Measurements from ENCODE around the gene XYLT1. TPM values are rescaled to one million over a fixed set of nuclear protein-coding genes. Genes with fewer than 3 reads are reported as not detected.

Gene XYLT1
- total RNA-seq, 1 experiment from 2014 or later, result under 0.01 TPM

- no peaks in the 10 kb centered on the region for H3K9me3 ChIP-seq (replicated peaks)
- H3K4me1 ChIP-seq, result no peaks in the 10 kb centered on the region
- DNase-seq, result no peak
- no peak overlapping the region for H3K27ac ChIP-seq
- no peak overlapping the region for H3K4me3 ChIP-seq
- no peaks in the 10 kb centered on the region for H3K36me3 ChIP-seq
- no peaks in the 10 kb centered on the region for H3K27me3 ChIP-seq
These were observed 393.8 kb downstream of the XYLT1 start for GRCh38 chr16:17076818-17077498.

- H3K4me3 ChIP-seq, result no peak overlapping the region
These were observed 394.5 kb downstream of the XYLT1 start for GRCh38 chr16:17076092-17076754.

DNA sequence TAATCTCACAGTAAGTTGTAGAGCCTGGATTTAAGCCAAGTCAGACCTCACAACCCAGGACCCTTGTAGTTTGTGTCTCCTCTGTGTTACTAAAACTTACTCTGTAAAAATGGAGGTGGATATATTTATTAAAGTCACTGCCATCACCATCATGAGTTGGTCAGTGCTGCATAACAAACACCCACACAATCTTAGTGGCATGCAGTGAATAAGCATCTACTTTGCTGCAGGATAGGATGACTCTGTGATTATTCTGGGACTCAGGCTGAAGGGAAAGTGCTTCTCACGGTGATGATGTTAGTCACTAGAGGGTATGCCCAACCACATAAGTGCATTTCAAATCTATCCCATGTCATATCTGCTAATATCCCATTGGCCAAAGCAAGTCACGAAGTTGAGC, 398.7 kb downstream of the XYLT1 start:
- DNase-seq, result no peak
- H3K27me3 ChIP-seq, result no peaks in the 10 kb centered on the region
- H3K4me3 ChIP-seq, result no peak overlapping the region
- no peak overlapping the region for H3K27ac ChIP-seq
- no peaks in the 10 kb centered on the region for H3K36me3 ChIP-seq
- H3K4me1 ChIP-seq, result no peaks in the 10 kb centered on the region
- H3K9me3 ChIP-seq (replicated peaks), result no peaks in the 10 kb centered on the region

More at GRCh38 chr16:17076092-17076754, 394.5 kb downstream of the XYLT1 start:
- no peak for DNase-seq
- no peaks in the 10 kb centered on the region for H3K9me3 ChIP-seq (replicated peaks)
- no peak overlapping the region for H3K27ac ChIP-seq
- no peaks in the 10 kb centered on the region for H3K27me3 ChIP-seq
- H3K4me1 ChIP-seq, result no peaks in the 10 kb centered on the region
- H3K36me3 ChIP-seq, result no peaks in the 10 kb centered on the region

DNA sequence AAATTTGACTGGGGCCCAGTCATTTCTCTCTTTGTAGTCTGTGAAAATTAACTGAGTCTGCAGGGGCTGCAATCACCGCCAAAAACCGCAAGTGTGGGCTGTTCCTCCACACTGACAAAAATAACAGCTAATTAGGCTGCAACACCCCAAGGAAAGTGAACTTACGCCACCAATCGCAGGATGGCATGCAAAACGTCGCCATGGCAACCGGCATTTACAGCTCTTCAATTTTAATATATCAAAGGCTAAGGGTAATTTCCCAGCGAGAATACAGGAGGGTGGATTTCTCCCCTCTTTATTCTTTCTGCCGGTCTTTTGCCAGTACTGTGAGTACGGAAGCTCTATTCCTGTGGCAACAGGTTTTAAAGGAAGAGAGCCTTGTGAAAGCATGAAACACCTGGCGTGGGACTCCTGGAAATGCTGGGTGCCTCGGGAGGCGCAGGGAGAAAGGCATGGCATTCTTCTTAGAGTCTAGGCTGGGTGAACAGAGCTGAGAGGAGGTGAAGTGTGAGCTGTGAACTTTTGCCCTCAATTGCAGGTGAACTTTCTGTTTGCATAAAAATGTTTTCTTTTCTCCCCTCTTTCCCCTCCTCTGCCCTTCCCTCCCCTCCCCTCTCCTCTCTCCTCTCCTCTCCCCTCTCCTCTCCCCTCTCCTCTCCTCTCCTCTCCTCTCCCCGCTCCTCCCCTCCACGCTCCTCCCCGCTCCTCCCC, 399.7 kb downstream of the XYLT1 start:
- H3K4me1 ChIP-seq, result no peaks in the 10 kb centered on the region
- H3K27ac ChIP-seq, result no peak overlapping the region
- no peak overlapping the region for H3K4me3 ChIP-seq
- DNase-seq, result peak in 1 of 2 experiments; percentile 1
- no peaks in the 10 kb centered on the region for H3K36me3 ChIP-seq
- no peaks in the 10 kb centered on the region for H3K9me3 ChIP-seq (replicated peaks)
- H3K27me3 ChIP-seq, result no peaks in the 10 kb centered on the region

DNA sequence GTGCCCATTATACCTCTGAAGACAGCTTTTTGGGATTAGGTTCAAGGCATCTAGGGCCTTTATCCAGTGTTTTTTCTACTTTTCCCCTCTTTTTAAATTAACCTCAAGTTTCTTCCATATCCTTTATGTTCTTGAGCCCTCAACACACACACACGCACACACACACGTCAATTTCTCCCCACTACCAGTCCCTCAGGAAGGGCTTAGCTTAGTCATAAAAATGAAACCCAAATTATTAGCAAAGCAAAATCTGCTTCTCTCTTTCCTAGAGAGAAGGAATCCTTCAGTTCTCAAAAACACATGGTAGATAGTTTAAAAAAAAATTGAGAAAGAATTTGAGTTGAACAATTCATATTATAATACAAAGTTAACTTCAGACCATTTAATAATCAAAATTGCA, 401.1 kb downstream of the XYLT1 start:
- Histone ChIP-seq H3K4me3 (no peak overlapping the region), H3K4me1 (no peaks in the 10 kb centered on the region), H3K36me3 (no peaks in the 10 kb centered on the region), H3K27me3 (no peaks in the 10 kb centered on the region), H3K9me3 (replicated peaks) (no peaks in the 10 kb centered on the region), H3K27ac (no peak overlapping the region)
- no peak for DNase-seq

DNA sequence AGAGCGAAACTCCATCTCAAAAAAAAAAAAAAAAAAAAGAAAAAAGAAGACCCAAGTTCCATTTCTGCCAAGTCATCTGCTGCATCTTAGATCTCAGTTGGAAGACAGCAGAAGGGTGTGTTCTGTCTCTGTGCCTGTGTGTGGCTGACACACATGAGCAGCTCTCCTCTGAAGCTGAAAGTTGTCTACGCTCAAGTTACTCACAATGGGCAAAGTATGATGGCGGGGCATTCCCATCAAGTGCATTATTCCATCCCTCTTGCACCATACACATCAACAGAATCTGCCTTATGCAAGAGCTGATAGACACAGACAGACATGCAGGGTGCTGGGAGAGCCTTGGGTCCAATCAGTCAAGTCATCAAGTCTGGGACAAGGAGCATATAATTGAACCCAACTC, 402.2 kb downstream of the XYLT1 start:
- Histone ChIP-seq H3K36me3 (no peaks in the 10 kb centered on the region), H3K4me3 (no peak overlapping the region), H3K27me3 (no peaks in the 10 kb centered on the region), H3K27ac (no peak overlapping the region), H3K9me3 (replicated peaks) (no peaks in the 10 kb centered on the region), H3K4me1 (no peaks in the 10 kb centered on the region)
- DNase-seq, result no peak

DNA sequence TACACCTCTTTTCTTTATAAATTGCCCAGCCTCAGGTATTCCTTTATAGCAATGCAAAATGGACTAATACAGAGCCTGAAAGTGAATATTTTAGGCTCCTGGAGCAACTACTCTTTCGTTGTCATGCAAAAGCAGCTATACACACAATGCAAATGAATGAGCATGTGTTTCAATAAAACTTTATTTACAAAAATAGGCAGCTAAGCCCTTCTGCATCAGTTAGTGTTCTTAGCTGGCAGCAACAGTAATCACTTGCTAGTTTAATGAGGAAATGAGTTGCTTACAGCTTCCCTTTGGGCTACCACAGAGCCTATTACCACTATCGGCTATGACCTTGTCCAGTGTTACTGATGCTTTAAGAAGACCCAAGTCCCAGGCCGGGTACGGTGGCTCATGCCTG, 402.9 kb downstream of the XYLT1 start:
- H3K4me3 ChIP-seq, result no peak overlapping the region
- H3K36me3 ChIP-seq, result no peaks in the 10 kb centered on the region
- no peaks in the 10 kb centered on the region for H3K27me3 ChIP-seq
- no peak for DNase-seq
- H3K9me3 ChIP-seq (replicated peaks), result no peaks in the 10 kb centered on the region
- no peak overlapping the region for H3K27ac ChIP-seq
- no peaks in the 10 kb centered on the region for H3K4me1 ChIP-seq

DNA sequence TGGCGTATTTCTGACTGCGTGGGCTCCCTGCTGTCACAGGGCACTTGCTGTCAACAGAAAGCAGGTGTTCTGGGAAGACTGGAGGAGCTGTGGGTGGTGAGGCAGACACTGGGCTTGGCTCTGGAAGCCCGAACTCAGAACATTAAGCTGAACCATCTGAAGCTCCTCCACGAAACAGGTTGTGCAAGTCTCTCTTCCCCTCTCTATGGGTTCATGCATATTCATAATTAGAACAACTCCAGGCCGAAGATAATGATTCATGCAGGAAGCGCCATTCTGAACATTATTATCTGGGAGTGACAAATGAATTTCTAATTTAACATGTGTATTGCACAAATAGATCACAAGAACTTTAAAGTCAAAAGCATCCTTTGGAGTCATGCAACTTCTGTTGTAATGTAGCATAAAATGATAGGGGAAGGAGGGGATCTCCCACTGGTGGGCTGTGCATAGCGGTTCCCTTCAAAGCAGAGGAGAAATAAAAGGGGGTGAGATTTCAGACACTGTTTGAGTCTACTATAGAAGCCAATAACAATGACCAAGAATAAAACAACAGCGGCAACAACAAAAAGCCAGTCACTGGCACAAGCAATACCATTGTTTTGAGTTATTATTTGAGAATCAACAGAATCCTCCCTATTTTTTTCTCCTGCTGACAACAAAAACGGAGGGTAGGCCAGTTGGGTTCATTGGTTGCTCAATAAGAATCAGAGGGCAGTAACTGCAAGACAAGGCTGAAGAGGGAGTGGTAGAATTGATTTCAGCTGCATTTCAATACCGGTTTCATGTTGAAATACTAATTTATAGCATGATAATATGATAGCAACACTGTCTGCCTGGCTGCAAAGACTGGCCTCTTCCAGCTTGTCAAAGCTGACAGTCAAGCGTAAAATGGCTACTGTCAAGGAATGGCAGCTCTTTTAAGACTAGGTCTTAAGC, 407.3 kb downstream of the XYLT1 start:
- Histone ChIP-seq H3K27ac (no peak overlapping the region), H3K4me3 (no peak overlapping the region), H3K36me3 (no peaks in the 10 kb centered on the region), H3K27me3 (no peaks in the 10 kb centered on the region), H3K9me3 (replicated peaks) (no peaks in the 10 kb centered on the region), H3K4me1 (no peaks in the 10 kb centered on the region)
- DNase-seq, result no peak

DNA sequence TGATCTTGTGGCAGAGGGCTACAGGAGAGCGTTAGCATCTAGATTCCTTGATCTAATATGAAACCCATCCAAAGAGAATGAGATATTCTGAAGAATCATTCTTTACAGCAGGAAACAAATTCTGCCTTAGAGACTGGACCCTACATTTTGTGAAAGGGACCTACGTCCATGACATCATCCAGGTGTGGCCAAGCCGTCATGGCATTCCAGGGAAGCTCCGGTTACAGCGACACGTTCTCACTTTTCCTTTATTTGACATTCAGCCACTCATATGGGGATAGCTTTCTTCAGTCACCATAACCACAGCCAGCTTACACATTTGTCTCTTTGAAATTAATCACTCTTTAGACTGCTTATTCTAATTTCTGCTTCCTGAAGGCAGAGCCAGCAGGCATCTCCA, 408.1 kb downstream of the XYLT1 start:
- Histone ChIP-seq H3K4me1 (no peaks in the 10 kb centered on the region), H3K4me3 (no peak overlapping the region), H3K27ac (no peak overlapping the region), H3K9me3 (replicated peaks) (no peaks in the 10 kb centered on the region), H3K27me3 (no peaks in the 10 kb centered on the region), H3K36me3 (no peaks in the 10 kb centered on the region)
- no peak for DNase-seq

DNA sequence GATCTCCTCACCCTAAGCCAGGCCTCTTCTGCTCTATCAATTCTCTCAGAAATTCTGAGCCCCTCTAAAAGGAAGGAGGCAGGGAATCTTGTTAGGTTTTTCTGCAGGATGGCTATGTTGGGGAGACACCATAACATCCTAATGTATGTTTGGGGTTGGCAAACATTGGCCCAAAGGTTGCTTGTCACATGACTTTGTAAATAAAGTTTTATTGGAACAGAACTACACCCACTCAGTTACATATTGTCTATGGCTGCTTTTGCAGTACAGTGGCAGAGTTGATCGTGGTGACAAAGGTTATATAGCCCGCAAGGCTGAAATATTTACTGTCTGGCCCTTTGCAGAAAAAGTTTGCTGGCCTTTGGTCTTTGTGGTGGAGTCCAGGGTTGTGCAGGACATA, 409.4 kb downstream of the XYLT1 start:
- no peak for DNase-seq
- Histone ChIP-seq H3K4me3 (no peak overlapping the region), H3K27ac (no peak overlapping the region), H3K36me3 (no peaks in the 10 kb centered on the region), H3K4me1 (no peaks in the 10 kb centered on the region), H3K27me3 (no peaks in the 10 kb centered on the region), H3K9me3 (replicated peaks) (no peaks in the 10 kb centered on the region)

- H3K27ac ChIP-seq, result no peak overlapping the region
- H3K36me3 ChIP-seq, result no peaks in the 10 kb centered on the region
- no peak overlapping the region for H3K4me3 ChIP-seq
- no peak for DNase-seq
- no peaks in the 10 kb centered on the region for H3K9me3 ChIP-seq (replicated peaks)
- no peaks in the 10 kb centered on the region for H3K27me3 ChIP-seq
- no peaks in the 10 kb centered on the region for H3K4me1 ChIP-seq
These were observed 412.3 kb downstream of the XYLT1 start for GRCh38 chr16:17058471-17058870.

DNA sequence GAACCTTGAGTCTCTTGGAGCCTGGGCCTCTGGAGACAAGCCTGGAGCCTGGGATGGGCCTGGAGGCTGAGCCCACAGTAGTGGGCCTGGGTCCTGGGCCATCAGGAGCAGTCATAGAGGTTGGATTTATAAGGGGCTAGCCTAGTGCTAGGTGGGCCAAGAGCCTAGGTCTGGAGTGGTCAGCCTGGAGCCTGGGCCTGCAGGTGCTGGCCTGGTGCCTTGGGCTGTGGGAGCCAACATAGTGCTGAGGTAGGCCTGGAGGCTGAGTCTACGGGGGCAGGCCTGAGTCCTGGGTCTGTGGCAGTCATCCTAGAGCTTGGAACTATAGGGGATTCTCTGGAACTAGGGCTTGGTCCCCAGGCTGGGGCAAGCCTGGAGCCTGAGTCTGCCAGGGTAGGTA, 414.1 kb downstream of the XYLT1 start:
- no peaks in the 10 kb centered on the region for H3K27me3 ChIP-seq
- no peaks in the 10 kb centered on the region for H3K36me3 ChIP-seq
- no peak overlapping the region for H3K4me3 ChIP-seq
- H3K9me3 ChIP-seq (replicated peaks), result no peaks in the 10 kb centered on the region
- DNase-seq, result no peak
- H3K4me1 ChIP-seq, result no peaks in the 10 kb centered on the region
- H3K27ac ChIP-seq, result no peak overlapping the region

- Histone ChIP-seq H3K27me3 (no peaks in the 10 kb centered on the region), H3K36me3 (no peaks in the 10 kb centered on the region), H3K9me3 (replicated peaks) (no peaks in the 10 kb centered on the region), H3K4me3 (no peak overlapping the region), H3K4me1 (no peaks in the 10 kb centered on the region), H3K27ac (no peak overlapping the region)
- no peak for DNase-seq
These were observed 417.1 kb downstream of the XYLT1 start for GRCh38 chr16:17053536-17054160.
